Lower leg skin (tissue), 3 donors: Measurements from ENCODE around the gene MICAL2.

Experiments used
- POLR2A ChIP-seq, 2 donors: fragments of 450-650 bp; IDR thresholded peaks; one replicate each; pipeline ENCODE4 v1.6.1; 2016 to 2017; ENCODE audit warnings: antibody characterized with exemption in 2 of 2, mild to moderate bottlenecking in 1 of 2, moderate library complexity in 1 of 2
- TF ChIP-seq, protein P1 (sequence below), 3 donors: fragments of 450-650 bp; IDR thresholded peaks; one replicate each; pipeline ENCODE4 v1.5.1; 2016; ENCODE audit warnings: antibody characterized with exemption in 3 of 3, mild to moderate bottlenecking in 3 of 3, moderate library complexity in 2 of 3

DNA sequence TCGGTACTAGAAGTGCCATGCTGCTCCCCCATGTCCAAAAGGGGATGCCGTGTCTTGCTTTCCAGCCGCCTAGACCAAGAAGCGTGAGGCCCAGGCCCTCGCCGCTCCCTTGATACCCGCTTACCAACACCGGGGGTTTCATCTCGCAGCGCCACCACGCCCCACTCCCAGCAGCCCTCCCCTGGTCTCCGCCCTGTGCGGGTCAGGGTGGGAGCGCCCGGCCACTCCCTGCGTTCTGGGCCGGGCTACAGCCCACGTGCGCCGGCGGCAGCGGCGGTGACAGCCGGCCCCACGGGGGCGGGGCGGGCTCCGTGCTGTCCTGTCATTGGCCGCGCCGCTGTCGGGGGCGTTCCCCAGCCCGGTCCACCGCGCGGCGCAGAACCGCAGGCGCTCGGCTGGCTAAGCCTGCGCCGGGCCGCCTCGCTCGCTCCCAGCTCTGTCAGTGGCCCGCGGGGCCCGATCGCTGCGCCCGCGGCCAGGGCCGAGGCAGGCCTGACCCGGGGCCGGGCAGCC is at the start of gene MICAL2:
- TF ChIP-seq, protein P1, sequence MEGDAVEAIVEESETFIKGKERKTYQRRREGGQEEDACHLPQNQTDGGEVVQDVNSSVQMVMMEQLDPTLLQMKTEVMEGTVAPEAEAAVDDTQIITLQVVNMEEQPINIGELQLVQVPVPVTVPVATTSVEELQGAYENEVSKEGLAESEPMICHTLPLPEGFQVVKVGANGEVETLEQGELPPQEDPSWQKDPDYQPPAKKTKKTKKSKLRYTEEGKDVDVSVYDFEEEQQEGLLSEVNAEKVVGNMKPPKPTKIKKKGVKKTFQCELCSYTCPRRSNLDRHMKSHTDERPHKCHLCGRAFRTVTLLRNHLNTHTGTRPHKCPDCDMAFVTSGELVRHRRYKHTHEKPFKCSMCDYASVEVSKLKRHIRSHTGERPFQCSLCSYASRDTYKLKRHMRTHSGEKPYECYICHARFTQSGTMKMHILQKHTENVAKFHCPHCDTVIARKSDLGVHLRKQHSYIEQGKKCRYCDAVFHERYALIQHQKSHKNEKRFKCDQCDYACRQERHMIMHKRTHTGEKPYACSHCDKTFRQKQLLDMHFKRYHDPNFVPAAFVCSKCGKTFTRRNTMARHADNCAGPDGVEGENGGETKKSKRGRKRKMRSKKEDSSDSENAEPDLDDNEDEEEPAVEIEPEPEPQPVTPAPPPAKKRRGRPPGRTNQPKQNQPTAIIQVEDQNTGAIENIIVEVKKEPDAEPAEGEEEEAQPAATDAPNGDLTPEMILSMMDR (IDR thresholded peaks at IDR 0.05) = no peak
- TF ChIP-seq POLR2A (IDR thresholded peaks at IDR 0.05) = no peak
